GM12878 (cell line): Measurements from ENCODE around the gene ZNF19. TPM values are rescaled to one million over a fixed set of nuclear protein-coding genes. Genes with fewer than 3 reads are reported as not detected.

Source experiments
- ATAC-seq: fragments of 200-7000 bp; cut with Tn5 transposase; 3 replicates; pipeline ENCODE4 v1.9.1; 2020; ENCODE audit warnings: mild to moderate bottlenecking, moderate library complexity
- BruUV-seq: library from RNA; stranded (reverse); fragments of 400-500 nt; replicated peaks from 2 replicates; lab custom pipeline; 2021; lab: Mats Ljungman, UMichigan
- CTCF ChIA-PET: fragments of 300-600 bp; sonication (Branson Sonifier 250); formaldehyde crosslinking; extraction: SDS; loops from one replicate; lab custom pipeline; 2021; ENCODE audit warnings: inconsistent platforms; lab: Yijun Ruan, JAX
- POLR2A ChIA-PET: fragments of 350-600 bp; formaldehyde crosslinking; extraction: SDS; loops from one replicate; lab custom pipeline; 2021; ENCODE audit warnings: inconsistent platforms; lab: Charles Lee
- RAD21 ChIA-PET: fragments of 300-600 bp; sonication (Branson Sonifier 250); formaldehyde crosslinking; loops from one replicate; lab custom pipeline; 2023; ENCODE audit warnings: antibody characterized with exemption; ENCODE audit not compliant: unreplicated experiment; lab: Charles Lee
- SMC1A ChIA-PET: fragments of 300-600 bp; sonication (Branson Sonifier 250); formaldehyde crosslinking; loops from one replicate; lab custom pipeline; 2023; ENCODE audit not compliant: unreplicated experiment, uncharacterized antibody; lab: Charles Lee
- DNase-seq: peaks from one replicate; pipeline ENCODE4 v3.0.0-alpha.2; 2011; ENCODE audit warnings: low read depth, low spot score
- FAIRE-seq: peaks from 3 replicates; lab custom pipeline; 2011; peaks lifted over from hg19 to GRCh38; lab: Jason Lieb, UNC
- H2AFZ ChIP-seq: 2 replicates; pipeline ENCODE4 v1.6.0; 2011; ENCODE audit warnings: low read depth, low read length, control low read depth; ENCODE audit not compliant: control insufficient read depth
- H3K27ac ChIP-seq: 2 replicates; pipeline ENCODE4 v1.5.1; 2011; ENCODE audit warnings: control low read depth; ENCODE audit not compliant: control insufficient read depth, insufficient read depth
- H3K27me3 ChIP-seq, 2 experiments: replicated peaks in 1 of 2; 2 replicates each; pipeline versions ENCODE4 v1.6.0 to v1.6.1; 2011; ENCODE audit warnings: low read length in 1 of 2; ENCODE audit not compliant: control insufficient read depth in 2 of 2, insufficient read depth in 2 of 2
- H3K36me3 ChIP-seq, 2 experiments: 2 replicates each; pipeline ENCODE4 v1.5.1; 2011; ENCODE audit warnings: low read length in 1 of 2; ENCODE audit not compliant: control insufficient read depth in 2 of 2, insufficient read depth in 2 of 2
- H3K4me1 ChIP-seq: 2 replicates; pipeline ENCODE4 v1.6.1; 2011; ENCODE audit warnings: mild to moderate bottlenecking, low read length, moderate library complexity, mixed read lengths; ENCODE audit not compliant: control insufficient read depth, insufficient read depth
- H3K4me2 ChIP-seq: 2 replicates; pipeline ENCODE4 v1.6.0; 2011; ENCODE audit warnings: control low read depth; ENCODE audit not compliant: control insufficient read depth, insufficient read depth
- H3K4me3 ChIP-seq: fragments of 200-600 bp; sonication (generic); 2 replicates; pipeline ENCODE4 v1.5.1; 2016
- H3K79me2 ChIP-seq: 2 replicates; pipeline ENCODE4 v1.6.0; 2011; ENCODE audit warnings: low read length; ENCODE audit not compliant: control insufficient read depth, insufficient read depth
- H3K9ac ChIP-seq: 2 replicates; pipeline ENCODE4 v1.8.0; 2011; ENCODE audit warnings: low read length, control low read depth, mixed read lengths; ENCODE audit not compliant: control insufficient read depth, insufficient read depth
- H3K9me3 ChIP-seq: replicated peaks from 3 replicates; pipeline ENCODE4 v1.5.1; 2011; ENCODE audit warnings: mild to moderate bottlenecking, low read length; ENCODE audit not compliant: control insufficient read depth, insufficient read depth
- H4K20me1 ChIP-seq: 2 replicates; pipeline ENCODE4 v1.6.0; 2011; ENCODE audit not compliant: control insufficient read depth, insufficient read depth
- CBX3 ChIP-seq: fragments of 200-600 bp; sonication (generic); IDR thresholded peaks from 2 replicates; pipeline ENCODE4 v1.6.1; 2016; ENCODE audit warnings: low read depth, borderline replicate concordance
- CHD2 ChIP-seq: IDR thresholded peaks from 2 replicates; pipeline ENCODE4 v1.6.1; 2011; ENCODE audit warnings: low read depth, low read length, improper control_type of control experiment, borderline replicate concordance
- CREM ChIP-seq: IDR thresholded peaks from 2 replicates; pipeline ENCODE4 v1.6.1; 2014; ENCODE audit warnings: antibody characterized with exemption, low read depth
- FOXK2 ChIP-seq: fragments of 450-650 bp; IDR thresholded peaks from 2 replicates; pipeline ENCODE4 v1.6.1; 2017; ENCODE audit warnings: mild to moderate bottlenecking, moderate library complexity
- HDAC6 ChIP-seq: fragments of 200-600 bp; sonication (generic); IDR thresholded peaks from one replicate; pipeline ENCODE4 v1.8.0; 2017; ENCODE audit warnings: antibody characterized with exemption; ENCODE audit not compliant: unreplicated experiment
- POLR2A ChIP-seq: IDR thresholded peaks from 2 replicates; pipeline ENCODE4 v1.6.1; 2011; ENCODE audit warnings: low read depth, mild to moderate bottlenecking, low read length
- RUNX3 ChIP-seq: IDR thresholded peaks from 2 replicates; pipeline ENCODE4 v1.6.1; 2012; ENCODE audit warnings: low read length, inconsistent platforms
- SMARCA5 ChIP-seq: fragments of 450-650 bp; IDR thresholded peaks from 2 replicates; pipeline ENCODE4 v1.6.1; 2017; ENCODE audit warnings: mild to moderate bottlenecking
- ZNF207 ChIP-seq: fragments of 450-650 bp; IDR thresholded peaks from 2 replicates; pipeline ENCODE4 v1.6.1; 2014; ENCODE audit warnings: antibody characterized with exemption, mild to moderate bottlenecking, borderline replicate concordance
- WGBS: methylation state at CpG from one replicate; pipeline ENCODE4 v1.1.6; 2016; ENCODE audit warnings: low lambda C conversion rate; ENCODE audit not compliant: insufficient replicate concordance, insufficient coverage; ENCODE audit errors: missing lambda C conversion rate; 5-methylcytosine and 5-hydroxymethylcytosine counted together
- in situ Hi-C: fragments of 300-500 bp; cut with MboI; formaldehyde crosslinking; loops from 9 replicates; pipeline ENCODE4 v1.14.3; 2018; ENCODE audit warnings: mixed read lengths
- intact Hi-C: fragments of 100-400 bp; cut with micrococcal nuclease; formaldehyde crosslinking; loops from one replicate; pipeline ENCODE4 v1.14.2; 2022; ENCODE audit not compliant: unreplicated experiment
- polyA plus RNA-seq, 11 experiments: library from polyadenylated mRNA; depleted of rRNA in 4 of 11; unstranded in 6 of 11; stranded (reverse) in 5 of 11; fragments of >200 nt; fragmentation: Nextera tagmentation in 4 of 11; fragmentation: Illumina TruSeq in 1 of 11; extraction: Ambion mirVana in 4 of 11; extraction: Trizol in 1 of 11; gene quantifications; 1 replicate in 1 of 11; 2 replicates in 10 of 11; pipeline versions ENCODE4 v1.2.1 to v1.2.3, GENCODE V29; 2011 to 2016; ENCODE audit warnings: inconsistent platforms in 2 of 11, missing spikeins in 2 of 11, low read depth in 1 of 11
- total RNA-seq, 4 experiments: library from RNA; depleted of rRNA in 3 of 4; stranded (reverse); fragments of >200 nt in 3 of 4; fragmentation: Illumina TruSeq in 1 of 4; extraction: Trizol in 1 of 4; gene quantifications; 2 replicates each; pipeline versions ENCODE4 v1.2.1 to v1.2.3, GENCODE V29; 2013 to 2021
- TF ChIP-seq, protein P1 (sequence below): fragments of 450-650 bp; IDR thresholded peaks from 2 replicates; pipeline ENCODE4 v1.6.1; 2017; ENCODE audit warnings: low read depth, mild to moderate bottlenecking, moderate library complexity
- TF ChIP-seq, protein P2 (sequence below): fragments of 450-650 bp; formaldehyde crosslinking; IDR thresholded peaks from 2 replicates; pipeline ENCODE4 v1.4.0; 2020; ENCODE audit warnings: mild to moderate bottlenecking, moderate library complexity
- TF ChIP-seq, protein P3 (sequence below): fragments of 450-650 bp; conservative IDR thresholded peaks from 2 replicates; pipeline ENCODE4 v1.6.1; 2017; ENCODE audit warnings: mild to moderate bottlenecking, moderate library complexity
- TF ChIP-seq, protein P4 (sequence below): IDR thresholded peaks from 2 replicates; pipeline ENCODE4 v1.6.1; 2012; ENCODE audit warnings: low read length, inconsistent platforms

The ZNF19 gene
- total and polyA plus RNA-seq, 10 of the 15 experiments (the other 5 are each of a cell fraction or from before 2014, with no cell fraction given), result 1.0 to 3.3 (median 2.0) TPM

DNA sequence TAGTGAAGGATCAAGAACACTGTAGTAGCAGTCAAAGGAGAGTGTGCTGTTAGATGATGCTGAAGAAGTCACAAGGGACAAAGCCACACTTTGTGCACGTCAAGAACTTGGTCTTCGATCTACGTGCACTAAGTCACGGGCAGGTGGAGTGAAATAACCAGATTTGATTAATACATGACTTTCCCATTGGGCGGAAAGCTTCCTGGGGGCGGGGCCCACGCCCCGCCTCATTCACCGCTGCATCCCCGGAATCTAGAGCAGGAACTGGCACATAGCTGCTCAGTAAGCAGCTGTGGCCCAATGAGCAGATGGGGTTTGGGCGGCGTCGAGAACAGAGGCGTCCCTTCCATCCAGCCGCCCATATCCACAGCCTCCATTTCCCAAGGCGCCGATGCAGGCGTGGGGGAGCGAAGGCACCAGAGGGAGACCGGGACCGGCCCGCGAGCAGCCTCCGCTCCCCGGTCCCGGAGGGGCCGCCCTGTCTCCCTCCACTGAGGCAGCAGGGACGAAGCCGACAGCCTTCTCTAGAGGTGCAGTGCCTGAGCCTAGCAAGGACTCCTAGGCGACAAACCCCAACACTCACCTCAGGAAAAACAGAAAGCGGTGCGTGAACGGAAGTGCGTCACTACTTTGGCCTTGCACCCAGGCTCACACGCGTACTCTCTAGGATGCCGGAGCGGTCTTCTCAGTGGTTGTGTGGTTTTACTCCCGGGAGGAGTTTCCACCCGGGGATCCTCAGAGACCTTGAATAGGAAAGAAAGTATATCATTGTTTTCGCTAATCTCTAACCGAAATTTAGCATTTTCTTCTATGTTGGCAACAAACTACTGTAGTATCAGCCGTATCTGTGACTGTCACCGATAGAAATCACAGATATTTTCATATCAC, 4.9 kb downstream of the ZNF19 start:
- Histone ChIP-seq H3K4me2 (peak overlapping the region; percentile 56), H3K9me3 (no peaks in the 10 kb centered on the region), H3K36me3 (no peaks in the 10 kb centered on the region), H4K20me1 (no peaks in the 10 kb centered on the region), H3K4me1 (peaks cover 3% of the 10 kb centered on the region; the same call in 1 of the 2 replicates), H3K27ac (peak overlapping the region; percentile 96), H2AFZ (peak overlapping the region; percentile 91), H3K27me3 (no peaks in the 10 kb centered on the region), H3K4me3 (peak overlapping the region; percentile 65), H3K79me2 (peaks cover 1% of the 10 kb centered on the region; the same call in 1 of the 2 replicates), H3K9ac (peak overlapping the region; percentile 79)
- ChIA-PET RAD21 (interaction anchor here (0.9 to 1.7 kb wide), 5 partner anchors 16 to 1057 kb away, joined by 3 to 4 read pairs (median 3); partner anchors contain the start of gene ZNF23), CTCF (interaction anchor here (0.9 to 1.4 kb wide), 6 partner anchors 10 to 126 kb away, joined by 3 to 6 read pairs (median 4); partner anchors contain the start of gene ZNF23), SMC1A (interaction anchor here (1.1 to 2.8 kb wide), 4 partner anchors 21 to 127 kb away, joined by 4 to 21 read pairs (median 10); partner anchors contain the start of gene ZNF23), POLR2A (interaction anchor here (0.6 to 2.2 kb wide), 3 partner anchors 20 to 127 kb away, joined by 3 to 10 read pairs (median 5); partner anchors contain the start of gene ZNF23)
- DNase-seq (peak; percentile 82), ATAC-seq (peak; percentile 94), FAIRE-seq (peak; percentile 92)
- intact Hi-C loops (loop anchor here (1.0 kb wide), 1 partner anchor 22 kb away; the partner anchor contains the start of gene ZNF23), in situ Hi-C loops (no loop called here)
- 1% methylated on average over 44 of the region's 44 CpGs for WGBS
- BruUV-seq, result TSS peak; percentile 93
- TF ChIP-seq, protein P1, sequence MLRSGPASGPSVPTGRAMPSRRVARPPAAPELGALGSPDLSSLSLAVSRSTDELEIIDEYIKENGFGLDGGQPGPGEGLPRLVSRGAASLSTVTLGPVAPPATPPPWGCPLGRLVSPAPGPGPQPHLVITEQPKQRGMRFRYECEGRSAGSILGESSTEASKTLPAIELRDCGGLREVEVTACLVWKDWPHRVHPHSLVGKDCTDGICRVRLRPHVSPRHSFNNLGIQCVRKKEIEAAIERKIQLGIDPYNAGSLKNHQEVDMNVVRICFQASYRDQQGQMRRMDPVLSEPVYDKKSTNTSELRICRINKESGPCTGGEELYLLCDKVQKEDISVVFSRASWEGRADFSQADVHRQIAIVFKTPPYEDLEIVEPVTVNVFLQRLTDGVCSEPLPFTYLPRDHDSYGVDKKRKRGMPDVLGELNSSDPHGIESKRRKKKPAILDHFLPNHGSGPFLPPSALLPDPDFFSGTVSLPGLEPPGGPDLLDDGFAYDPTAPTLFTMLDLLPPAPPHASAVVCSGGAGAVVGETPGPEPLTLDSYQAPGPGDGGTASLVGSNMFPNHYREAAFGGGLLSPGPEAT, result peak; percentile 87
- TF ChIP-seq SMARCA5, result no peak; the same call in 1 of the 2 replicates
- no peak for TF ChIP-seq HDAC6
- TF ChIP-seq, protein P2, sequence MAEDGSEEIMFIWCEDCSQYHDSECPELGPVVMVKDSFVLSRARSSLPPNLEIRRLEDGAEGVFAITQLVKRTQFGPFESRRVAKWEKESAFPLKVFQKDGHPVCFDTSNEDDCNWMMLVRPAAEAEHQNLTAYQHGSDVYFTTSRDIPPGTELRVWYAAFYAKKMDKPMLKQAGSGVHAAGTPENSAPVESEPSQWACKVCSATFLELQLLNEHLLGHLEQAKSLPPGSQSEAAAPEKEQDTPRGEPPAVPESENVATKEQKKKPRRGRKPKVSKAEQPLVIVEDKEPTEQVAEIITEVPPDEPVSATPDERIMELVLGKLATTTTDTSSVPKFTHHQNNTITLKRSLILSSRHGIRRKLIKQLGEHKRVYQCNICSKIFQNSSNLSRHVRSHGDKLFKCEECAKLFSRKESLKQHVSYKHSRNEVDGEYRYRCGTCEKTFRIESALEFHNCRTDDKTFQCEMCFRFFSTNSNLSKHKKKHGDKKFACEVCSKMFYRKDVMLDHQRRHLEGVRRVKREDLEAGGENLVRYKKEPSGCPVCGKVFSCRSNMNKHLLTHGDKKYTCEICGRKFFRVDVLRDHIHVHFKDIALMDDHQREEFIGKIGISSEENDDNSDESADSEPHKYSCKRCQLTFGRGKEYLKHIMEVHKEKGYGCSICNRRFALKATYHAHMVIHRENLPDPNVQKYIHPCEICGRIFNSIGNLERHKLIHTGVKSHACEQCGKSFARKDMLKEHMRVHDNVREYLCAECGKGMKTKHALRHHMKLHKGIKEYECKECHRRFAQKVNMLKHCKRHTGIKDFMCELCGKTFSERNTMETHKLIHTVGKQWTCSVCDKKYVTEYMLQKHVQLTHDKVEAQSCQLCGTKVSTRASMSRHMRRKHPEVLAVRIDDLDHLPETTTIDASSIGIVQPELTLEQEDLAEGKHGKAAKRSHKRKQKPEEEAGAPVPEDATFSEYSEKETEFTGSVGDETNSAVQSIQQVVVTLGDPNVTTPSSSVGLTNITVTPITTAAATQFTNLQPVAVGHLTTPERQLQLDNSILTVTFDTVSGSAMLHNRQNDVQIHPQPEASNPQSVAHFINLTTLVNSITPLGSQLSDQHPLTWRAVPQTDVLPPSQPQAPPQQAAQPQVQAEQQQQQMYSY (CRISPR knock-in tag), result no peak
- no peak for TF ChIP-seq CBX3
- TF ChIP-seq CREM, result peak; percentile 98
- TF ChIP-seq, protein P3, sequence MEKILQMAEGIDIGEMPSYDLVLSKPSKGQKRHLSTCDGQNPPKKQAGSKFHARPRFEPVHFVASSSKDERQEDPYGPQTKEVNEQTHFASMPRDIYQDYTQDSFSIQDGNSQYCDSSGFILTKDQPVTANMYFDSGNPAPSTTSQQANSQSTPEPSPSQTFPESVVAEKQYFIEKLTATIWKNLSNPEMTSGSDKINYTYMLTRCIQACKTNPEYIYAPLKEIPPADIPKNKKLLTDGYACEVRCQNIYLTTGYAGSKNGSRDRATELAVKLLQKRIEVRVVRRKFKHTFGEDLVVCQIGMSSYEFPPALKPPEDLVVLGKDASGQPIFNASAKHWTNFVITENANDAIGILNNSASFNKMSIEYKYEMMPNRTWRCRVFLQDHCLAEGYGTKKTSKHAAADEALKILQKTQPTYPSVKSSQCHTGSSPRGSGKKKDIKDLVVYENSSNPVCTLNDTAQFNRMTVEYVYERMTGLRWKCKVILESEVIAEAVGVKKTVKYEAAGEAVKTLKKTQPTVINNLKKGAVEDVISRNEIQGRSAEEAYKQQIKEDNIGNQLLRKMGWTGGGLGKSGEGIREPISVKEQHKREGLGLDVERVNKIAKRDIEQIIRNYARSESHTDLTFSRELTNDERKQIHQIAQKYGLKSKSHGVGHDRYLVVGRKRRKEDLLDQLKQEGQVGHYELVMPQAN, result peak; percentile 48; the same call in 1 of the 2 replicates
- no peak for TF ChIP-seq FOXK2
- peak; percentile 92 for TF ChIP-seq RUNX3
- peak; percentile 63; the same call in 1 of the 2 replicates for TF ChIP-seq ZNF207
- TF ChIP-seq, protein P4, sequence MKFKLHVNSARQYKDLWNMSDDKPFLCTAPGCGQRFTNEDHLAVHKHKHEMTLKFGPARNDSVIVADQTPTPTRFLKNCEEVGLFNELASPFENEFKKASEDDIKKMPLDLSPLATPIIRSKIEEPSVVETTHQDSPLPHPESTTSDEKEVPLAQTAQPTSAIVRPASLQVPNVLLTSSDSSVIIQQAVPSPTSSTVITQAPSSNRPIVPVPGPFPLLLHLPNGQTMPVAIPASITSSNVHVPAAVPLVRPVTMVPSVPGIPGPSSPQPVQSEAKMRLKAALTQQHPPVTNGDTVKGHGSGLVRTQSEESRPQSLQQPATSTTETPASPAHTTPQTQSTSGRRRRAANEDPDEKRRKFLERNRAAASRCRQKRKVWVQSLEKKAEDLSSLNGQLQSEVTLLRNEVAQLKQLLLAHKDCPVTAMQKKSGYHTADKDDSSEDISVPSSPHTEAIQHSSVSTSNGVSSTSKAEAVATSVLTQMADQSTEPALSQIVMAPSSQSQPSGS, result no peak
- TF ChIP-seq POLR2A, result peak; percentile 86
- TF ChIP-seq CHD2, result peak; percentile 18; the same call in 1 of the 2 replicates
